SKM-1 (cell line): ENCODE data around the gene TAF1.
"Not testable (repeated sequence)": the region's sequence is repeated elsewhere in the genome, so short reads cannot be mapped to it uniquely, and the experiment has no call there.

Experiments used
- DNase-seq: peaks from one replicate; lab custom pipeline; 2025; ENCODE audit not compliant: unreplicated experiment; lab: John Stamatoyannopoulos, UW

Gene TAF1

GRCh38 chrX:71365875-71366673 lies at the start of gene TAF1:
Gene TAF1, plus strand, starts transcription at chrX:71366357. Its CDS starts 18 bp downstream, at chrX:71366375.
- peak; percentile 93 for DNase-seq

- not testable (repeated sequence) for DNase-seq
Measured at GRCh38 chrX:71316959-71317358, 49.2 kb upstream of the TAF1 start.

GRCh38 chrX:71320126-71320525 lies 46.0 kb upstream of the TAF1 start:
- DNase-seq = peak; percentile 6

GRCh38 chrX:71321731-71322130 lies 44.4 kb upstream of the TAF1 start:
- DNase-seq = no peak

DNA sequence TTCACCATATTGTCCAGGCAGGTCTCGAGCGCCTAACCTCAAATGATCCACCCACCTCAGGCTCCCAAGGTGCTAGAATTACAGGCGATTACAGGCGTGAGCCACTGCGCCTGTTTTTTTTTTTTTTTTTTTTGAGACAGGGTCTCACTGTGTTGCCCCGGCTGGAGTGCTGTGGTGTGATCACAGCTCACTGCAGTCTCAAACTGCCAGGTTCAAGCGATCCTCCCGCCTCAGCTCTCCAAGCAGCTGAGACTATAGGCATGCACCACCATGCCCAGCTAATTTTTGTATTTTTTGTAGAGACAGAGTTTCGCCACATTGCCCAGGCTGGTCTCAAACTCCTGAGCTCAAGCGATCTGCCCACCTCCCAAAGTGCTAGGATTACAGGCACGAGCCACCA lies 41.7 kb upstream of the TAF1 start:
- not testable (repeated sequence) for DNase-seq

- no peak for DNase-seq
Measured at GRCh38 chrX:71326394-71326793, 39.8 kb upstream of the TAF1 start.

DNA sequence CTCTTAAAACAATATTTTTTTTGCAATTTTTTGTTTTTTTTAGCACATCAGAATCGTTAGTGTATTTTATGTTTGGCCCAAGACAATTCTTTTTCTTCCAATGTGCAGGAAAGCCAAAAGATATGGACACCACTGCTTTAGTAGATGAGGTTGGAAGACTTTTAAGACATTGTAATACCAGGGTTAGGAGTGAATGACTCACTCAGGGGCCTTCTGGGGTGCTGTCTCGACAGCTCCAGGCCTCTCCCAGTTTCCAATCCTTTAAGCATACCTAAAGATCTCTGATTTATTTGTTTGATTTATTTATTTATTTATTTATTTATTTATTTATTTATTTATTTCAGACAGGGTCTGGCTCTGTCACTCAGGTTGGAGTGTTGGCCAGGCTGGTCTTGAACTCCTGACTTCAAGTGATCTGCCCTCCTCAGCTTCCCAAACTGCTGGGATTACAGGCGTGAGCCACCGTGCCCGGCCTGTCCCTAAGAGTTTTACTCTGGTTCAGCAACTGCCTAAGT lies 16.9 kb upstream of the TAF1 start:
- DNase-seq = not testable (repeated sequence)

GRCh38 chrX:71349867-71350266 lies 16.3 kb upstream of the TAF1 start:
- not testable (repeated sequence) for DNase-seq

- DNase-seq = not testable (repeated sequence)
Measured at GRCh38 chrX:71352439-71352838, 13.7 kb upstream of the TAF1 start.

- no peak for DNase-seq
Measured at GRCh38 chrX:71364221-71364620, 1.9 kb upstream of the TAF1 start.

DNA sequence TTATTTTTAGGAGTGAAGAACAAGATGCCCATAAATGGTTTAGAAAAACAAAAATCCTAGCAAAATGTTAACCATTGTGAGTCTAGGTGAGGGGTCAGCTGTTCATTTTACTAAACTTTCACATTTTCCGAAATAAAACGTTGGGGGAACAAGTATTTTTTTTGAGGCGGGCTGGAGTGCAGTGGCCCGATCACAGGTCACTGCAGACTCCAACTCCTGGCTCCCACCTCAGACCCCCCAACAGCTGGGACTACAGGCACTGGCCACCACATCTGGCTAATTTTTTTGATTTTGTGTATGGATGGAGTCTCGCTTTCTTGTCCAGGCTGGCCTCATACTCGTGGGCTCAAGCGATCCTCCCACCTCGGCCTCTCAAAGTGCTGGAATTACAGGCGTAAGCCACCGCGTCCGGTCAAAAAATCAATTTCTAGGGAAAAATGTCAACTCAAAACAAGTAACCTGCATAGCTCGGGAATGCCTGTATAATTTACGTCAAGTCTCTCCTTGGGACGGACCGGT lies 742 bp upstream of the TAF1 start:
- DNase-seq = no peak

DNA sequence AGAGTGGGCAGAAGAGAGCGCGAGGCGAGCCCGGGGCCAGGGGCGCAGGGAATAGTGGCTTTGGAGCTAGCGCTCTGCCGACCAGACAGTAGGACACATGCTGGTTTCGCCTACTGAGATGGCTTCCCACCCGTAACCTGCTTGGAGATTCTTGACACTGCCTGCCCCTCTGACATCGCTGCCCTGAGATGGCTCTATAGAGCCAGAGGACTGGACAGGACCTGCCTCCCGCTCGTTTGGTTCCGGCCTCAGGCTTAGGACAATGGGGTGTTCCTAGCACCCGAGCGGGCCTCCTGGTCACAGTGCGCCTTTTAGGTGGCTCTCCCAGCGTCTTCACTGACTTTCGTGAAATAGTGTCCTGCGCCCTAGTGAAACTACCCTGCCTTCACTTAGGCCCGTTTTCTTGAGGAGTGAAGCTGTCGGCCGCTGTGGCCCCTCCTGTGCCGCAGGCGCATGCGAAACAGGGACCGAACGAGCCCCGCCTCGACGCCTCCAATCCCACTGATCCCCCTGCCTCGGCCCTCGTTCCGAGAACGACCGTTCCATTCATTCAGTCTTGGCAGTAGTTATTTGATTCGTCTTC lies 608 bp downstream of the TAF1 start:
- DNase-seq = no peak

DNA sequence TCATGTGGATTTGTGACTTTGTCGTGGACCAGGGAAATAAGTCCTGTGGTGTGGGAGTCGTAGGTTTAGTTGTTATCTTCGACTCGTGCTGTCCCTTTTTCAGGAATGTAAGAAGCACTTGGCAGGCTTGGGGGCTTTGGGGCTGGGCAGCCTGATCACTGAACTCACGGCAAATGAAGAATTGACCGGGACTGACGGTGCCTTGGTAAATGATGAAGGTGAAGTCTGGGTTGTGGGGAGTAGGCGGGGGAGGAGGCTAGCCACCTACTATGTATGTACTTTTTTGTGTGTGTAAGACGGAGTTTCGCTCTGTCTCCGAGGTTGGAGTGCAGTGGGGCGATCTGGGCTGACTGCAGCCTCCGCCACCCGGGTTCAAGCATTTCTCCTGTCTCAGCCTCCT lies 1.2 kb downstream of the TAF1 start:
- DNase-seq = no peak

GRCh38 chrX:71372388-71372787 lies 6.2 kb downstream of the TAF1 start:
- DNase-seq = no peak

DNA sequence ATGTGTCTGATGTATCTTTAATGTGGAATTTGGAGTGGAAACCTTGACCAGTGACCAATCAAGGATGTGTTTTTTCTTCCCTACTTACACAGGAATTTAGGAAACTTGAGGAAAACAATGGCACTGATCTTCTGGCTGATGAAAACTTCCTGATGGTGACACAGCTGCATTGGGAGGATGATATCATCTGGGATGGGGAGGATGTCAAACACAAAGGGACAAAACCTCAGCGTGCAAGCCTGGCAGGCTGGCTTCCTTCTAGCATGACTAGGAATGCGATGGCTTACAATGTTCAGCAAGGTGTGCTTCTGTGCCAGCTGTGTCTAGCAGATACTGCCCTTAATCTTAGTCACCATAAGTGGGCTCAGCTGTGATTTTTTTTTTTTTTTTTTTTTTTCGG lies 12.6 kb downstream of the TAF1 start:
- no peak for DNase-seq

GRCh38 chrX:71391725-71392124 lies 25.6 kb downstream of the TAF1 start:
- not testable (repeated sequence) for DNase-seq

DNA sequence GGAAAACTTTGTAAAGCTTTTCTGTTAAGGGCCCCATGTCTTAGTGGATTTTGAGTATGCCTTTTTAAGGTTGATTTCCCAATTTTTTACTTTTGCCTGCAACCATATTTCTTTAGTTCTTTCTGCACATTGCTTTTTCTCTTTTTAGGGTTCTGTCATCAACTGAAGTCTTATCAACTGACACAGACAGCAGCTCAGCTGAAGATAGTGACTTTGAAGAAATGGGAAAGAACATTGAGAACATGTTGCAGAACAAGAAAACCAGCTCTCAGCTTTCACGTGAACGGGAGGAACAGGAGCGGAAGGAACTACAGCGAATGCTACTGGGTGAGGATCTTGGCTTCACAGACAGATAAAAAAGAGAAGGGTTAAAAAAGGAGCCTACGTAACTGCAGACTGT lies 27.8 kb downstream of the TAF1 start:
- DNase-seq = no peak

DNA sequence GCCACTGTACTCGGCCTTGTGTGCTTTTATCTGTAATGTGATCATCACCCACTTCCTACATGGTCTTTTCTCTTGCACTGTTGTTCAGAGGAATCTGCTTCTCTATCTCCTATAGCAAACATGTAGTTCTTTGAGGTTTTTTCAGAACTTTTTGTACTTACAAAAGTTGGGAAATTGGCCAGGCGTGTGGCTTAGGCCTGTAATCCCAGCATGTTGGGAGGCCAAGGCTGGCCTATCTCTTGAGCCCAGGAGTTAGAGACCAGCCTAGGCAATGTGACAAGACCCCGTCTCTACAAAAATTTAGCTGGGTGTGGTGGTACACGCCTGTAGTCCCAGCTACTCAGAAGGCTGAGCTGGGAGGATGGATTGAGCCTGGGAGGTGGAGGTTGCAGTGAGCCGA lies 30.4 kb downstream of the TAF1 start:
- no peak for DNase-seq

DNA sequence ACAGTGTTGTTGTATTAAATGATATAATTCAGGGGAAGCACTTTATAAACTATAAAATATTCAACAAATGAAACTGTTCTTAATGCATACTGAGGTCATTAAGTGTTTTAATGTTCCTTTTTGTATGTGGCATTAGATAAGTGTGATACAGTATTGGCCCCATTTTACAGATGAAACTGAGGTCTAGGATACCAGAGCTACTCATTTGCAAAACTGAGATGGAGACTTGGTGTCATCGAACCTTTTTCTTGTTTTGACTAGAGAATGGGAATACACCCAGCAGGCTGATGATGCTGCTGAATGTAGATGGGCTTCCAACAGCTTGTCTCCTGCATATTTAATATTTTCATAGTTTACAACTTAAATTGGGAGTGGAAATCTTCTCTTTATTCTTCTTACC lies 34.6 kb downstream of the TAF1 start:
- no peak for DNase-seq

GRCh38 chrX:71416260-71416659 lies 50.1 kb downstream of the TAF1 start:
- not testable (repeated sequence) for DNase-seq

DNA sequence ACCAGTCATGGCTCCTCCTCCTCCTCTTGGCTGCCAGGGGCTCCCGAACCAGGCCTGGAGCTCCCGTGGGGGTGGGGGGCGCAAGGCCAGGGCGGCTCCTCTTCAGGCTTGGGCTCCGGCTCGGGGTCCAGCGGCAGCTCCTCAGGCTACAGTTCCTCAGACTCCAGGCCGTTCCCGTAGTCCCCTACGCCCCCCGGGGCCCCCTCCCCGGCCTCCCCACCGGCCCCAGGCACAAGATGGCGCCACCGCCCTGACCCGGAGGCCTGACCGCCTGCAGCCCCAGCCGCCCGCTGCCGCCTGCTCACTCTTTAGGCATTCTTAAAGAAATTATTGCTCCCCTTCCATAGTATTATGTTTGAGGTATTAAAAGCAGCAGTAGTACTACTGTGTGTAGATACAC lies 54.5 kb downstream of the TAF1 start:
- no peak for DNase-seq

DNA sequence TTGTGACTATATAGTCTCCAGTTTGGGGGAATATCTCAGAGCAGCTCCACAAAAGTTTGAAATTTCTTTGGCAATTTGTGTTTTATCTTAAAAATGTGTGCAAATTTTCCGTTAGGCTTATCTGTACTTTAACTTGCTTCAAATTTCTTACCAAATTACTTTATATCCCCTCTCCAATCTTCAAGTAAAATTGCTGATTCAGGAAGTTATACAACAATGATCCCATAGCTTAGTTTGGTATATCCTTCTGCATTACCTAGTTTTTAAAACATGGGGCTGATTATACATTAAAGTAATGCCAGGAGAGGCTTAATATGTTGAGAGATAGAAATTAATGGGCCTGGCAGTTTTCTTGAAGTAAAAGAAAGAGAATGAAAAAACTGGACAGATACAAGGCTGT lies 66.6 kb downstream of the TAF1 start:
- no peak for DNase-seq
